Measurements from ENCODE around the gene INMT. TPM values are rescaled to one million over a fixed set of nuclear protein-coding genes. Genes with fewer than 3 reads are reported as not detected.

INMT gene
- total RNA-seq, 4 donors from 2014 or later: 21.3 to 142 (median 100) TPM

GRCh38 chr7:30727061-30727945, 24.6 kb upstream of the INMT start:
- Histone ChIP-seq H3K4me3 (no peak overlapping the region), H3K27ac (no peak overlapping the region), H3K4me1 (no peaks in the 10 kb centered on the region), H3K27me3 (no peaks in the 10 kb centered on the region), H3K36me3 (no peaks in the 10 kb centered on the region), H3K9me3 (no peaks in the 10 kb centered on the region)
- WGBS, 2 donors: 46 to 53% methylated on average over 8 of the region's 8 CpGs
- no peak for DNase-seq (ENCODE audit: low spot score in 2 of 2)
- TF ChIP-seq EP300 (IDR thresholded peaks at IDR 0.05) (no peak), CTCF (IDR thresholded peaks at IDR 0.05) (no peak), POLR2A (IDR thresholded peaks at IDR 0.05) (no peak)

GRCh38 chr7:30728591-30729100, 23.3 kb upstream of the INMT start:
- Histone ChIP-seq H3K36me3 (no peaks in the 10 kb centered on the region), H3K9me3 (no peaks in the 10 kb centered on the region), H3K4me1 (no peaks in the 10 kb centered on the region), H3K4me3 (no peak overlapping the region), H3K27me3 (no peaks in the 10 kb centered on the region), H3K27ac (no peak overlapping the region)
- no peak for TF ChIP-seq POLR2A (IDR thresholded peaks at IDR 0.05)
- no peak for TF ChIP-seq EP300 (IDR thresholded peaks at IDR 0.05)
- TF ChIP-seq CTCF (IDR thresholded peaks at IDR 0.05): no peak
- DNase-seq (ENCODE audit: low spot score in 2 of 2): no peak
- 56 to 63% methylated on average over 6 of the region's 6 CpGs for WGBS, 2 donors

GRCh38 chr7:30729642-30730041, 22.3 kb upstream of the INMT start:
- H3K4me3 ChIP-seq: no peak overlapping the region
- H3K27ac ChIP-seq: no peak overlapping the region
- 64 to 65% methylated on average over 2 of the region's 2 CpGs for WGBS, 2 donors
- H3K36me3 ChIP-seq: no peaks in the 10 kb centered on the region
- H3K27me3 ChIP-seq: no peaks in the 10 kb centered on the region
- no peak for TF ChIP-seq CTCF (IDR thresholded peaks at IDR 0.05)
- no peak for DNase-seq (ENCODE audit: low spot score in 2 of 2)
- no peaks in the 10 kb centered on the region for H3K9me3 ChIP-seq
- no peaks in the 10 kb centered on the region for H3K4me1 ChIP-seq

- H3K36me3 ChIP-seq: no peaks in the 10 kb centered on the region
- no peak overlapping the region for H3K4me3 ChIP-seq
- H3K27ac ChIP-seq: no peak overlapping the region
- no peaks in the 10 kb centered on the region for H3K9me3 ChIP-seq
- TF ChIP-seq POLR2A (IDR thresholded peaks at IDR 0.05) (no peak), CTCF (IDR thresholded peaks at IDR 0.05) (no peak)
- DNase-seq (ENCODE audit: low spot score in 2 of 2): no peak
- no peaks in the 10 kb centered on the region for H3K27me3 ChIP-seq
- H3K4me1 ChIP-seq: no peaks in the 10 kb centered on the region
- WGBS, 2 donors: 88 to 100% methylated on average over 2 of the region's 2 CpGs
Observed at GRCh38 chr7:30730097-30730496, 21.8 kb upstream of the INMT start.

GRCh38 chr7:30730996-30731395, 20.9 kb upstream of the INMT start:
- Histone ChIP-seq H3K9me3 (peaks cover 0 to 3% (median 0%) of the 10 kb centered on the region in 4 donors), H3K27me3 (no peaks in the 10 kb centered on the region), H3K4me1 (no peaks in the 10 kb centered on the region), H3K36me3 (no peaks in the 10 kb centered on the region), H3K4me3 (no peak overlapping the region), H3K27ac (no peak overlapping the region)
- WGBS, 2 donors: 78 to 83% methylated on average over 4 of the region's 4 CpGs
- TF ChIP-seq POLR2A (IDR thresholded peaks at IDR 0.05) (no peak), CTCF (IDR thresholded peaks at IDR 0.05) (no peak), EP300 (IDR thresholded peaks at IDR 0.05) (no peak)
- DNase-seq (ENCODE audit: low spot score in 2 of 2): no peak
